GM23338 (cell line): ENCODE data around the gene ATXN7L1. TPM values are rescaled to one million over a fixed set of nuclear protein-coding genes. Genes with fewer than 3 reads are reported as not detected.

Source experiments
- ATAC-seq: fragments of 200-7000 bp; cut with Tn5 transposase; 3 replicates; pipeline ENCODE4 v1.9.1; 2020
- DNase-seq: peaks from one replicate; pipeline ENCODE4 v3.0.0-alpha.2; 2015; ENCODE audit warnings: low spot score
- H2AFZ ChIP-seq: fragments of 200-600 bp; sonication (generic); 2 replicates; pipeline ENCODE4 v1.8.0; 2016; ENCODE audit warnings: antibody characterized with exemption, mild to moderate bottlenecking, moderate library complexity
- H3F3A ChIP-seq: fragments of 200-600 bp; sonication (generic); replicated peaks from 2 replicates; pipeline ENCODE4 v1.8.0; 2017; ENCODE audit warnings: antibody characterized with exemption, mixed run types, low read depth
- H3K27ac ChIP-seq: fragments of 200-600 bp; sonication (generic); 2 replicates; pipeline ENCODE4 v1.6.1; 2016; ENCODE audit warnings: low read depth
- H3K27me3 ChIP-seq: fragments of 200-600 bp; sonication (generic); 2 replicates; pipeline ENCODE4 v1.8.0; 2016; ENCODE audit warnings: mild to moderate bottlenecking, mixed run types, moderate library complexity; ENCODE audit not compliant: insufficient read depth
- H3K36me3 ChIP-seq: fragments of 200-600 bp; sonication (generic); 2 replicates; pipeline ENCODE4 v1.8.0; 2016; ENCODE audit warnings: mild to moderate bottlenecking; ENCODE audit not compliant: insufficient read depth
- H3K4me1 ChIP-seq: fragments of 200-600 bp; sonication (generic); 2 replicates; pipeline ENCODE4 v1.8.0; 2016; ENCODE audit warnings: mild to moderate bottlenecking, moderate library complexity; ENCODE audit not compliant: insufficient read depth
- H3K4me2 ChIP-seq: fragments of 200-600 bp; sonication (generic); 2 replicates; pipeline ENCODE4 v1.7.1; 2017; ENCODE audit warnings: mixed run types
- H3K4me3 ChIP-seq: fragments of 200-600 bp; sonication (generic); 2 replicates; pipeline ENCODE4 v1.6.1; 2016; ENCODE audit warnings: mixed run types
- H3K79me2 ChIP-seq: fragments of 200-600 bp; sonication (generic); replicated peaks from 2 replicates; pipeline ENCODE4 v1.8.0; 2017; ENCODE audit warnings: mild to moderate bottlenecking; ENCODE audit not compliant: insufficient read depth
- H3K9me2 ChIP-seq: fragments of 200-600 bp; sonication (generic); 2 replicates; pipeline ENCODE4 v1.8.0; 2017; ENCODE audit not compliant: insufficient read depth
- H4K20me1 ChIP-seq: fragments of 200-600 bp; sonication (generic); replicated peaks from 2 replicates; pipeline ENCODE4 v1.8.0; 2017; ENCODE audit warnings: mild to moderate bottlenecking; ENCODE audit not compliant: insufficient read depth
- H3K27ac Mint-ChIP-seq: 2 replicates; pipeline ENCODE4 v1.8.0; 2020; ENCODE audit warnings: inconsistent platforms, mild to moderate bottlenecking, moderate library complexity, mixed read lengths
- H3K27me3 Mint-ChIP-seq: 3 replicates; pipeline ENCODE4 v1.8.0; 2022; ENCODE audit warnings: low read depth, mild to moderate bottlenecking, moderate library complexity, mixed read lengths, inconsistent platforms; ENCODE audit not compliant: insufficient read depth, poor library complexity
- H3K36me3 Mint-ChIP-seq: 3 replicates; pipeline ENCODE4 v1.8.0; 2021; ENCODE audit warnings: low read depth, mild to moderate bottlenecking, inconsistent platforms, moderate library complexity, mixed read lengths
- H3K4me1 Mint-ChIP-seq: 3 replicates; pipeline ENCODE4 v1.8.0; 2020; ENCODE audit warnings: mild to moderate bottlenecking, inconsistent platforms, mixed read lengths
- H3K4me3 Mint-ChIP-seq: 3 replicates; pipeline ENCODE4 v1.8.0; 2021; ENCODE audit warnings: moderate library complexity, mild to moderate bottlenecking, inconsistent platforms, mixed read lengths
- H3K9me3 Mint-ChIP-seq: 3 replicates; pipeline ENCODE4 v1.8.0; 2020; ENCODE audit warnings: moderate library complexity, mild to moderate bottlenecking, inconsistent platforms, mixed read lengths
- CREB1 ChIP-seq: fragments of 250-450 bp; sonication (Bioruptor Pico); IDR thresholded peaks from 2 replicates; pipeline ENCODE4 v1.5.0; 2020; ENCODE audit warnings: low read depth, mild to moderate bottlenecking, moderate library complexity
- CTCF ChIP-seq, 2 experiments: fragments of 200-600 bp in 1 of 2; sonication (generic) in 1 of 2; conservative IDR thresholded peaks; 2 replicates each; pipeline versions ENCODE4 v1.5.1 to v1.6.1; 2016 to 2017; ENCODE audit warnings: antibody characterized with exemption in 2 of 2, low read depth in 2 of 2, mild to moderate bottlenecking in 2 of 2, moderate library complexity in 1 of 2
- REST ChIP-seq: IDR thresholded peaks from one replicate; pipeline ENCODE4 v1.6.1; 2018; ENCODE audit warnings: antibody characterized with exemption; ENCODE audit not compliant: unreplicated experiment
- ZNF331 ChIP-seq: fragments of 250-450 bp; sonication (Bioruptor Pico); IDR thresholded peaks from 2 replicates; pipeline ENCODE4 v1.5.0; 2020; ENCODE audit warnings: low read depth, mild to moderate bottlenecking, moderate library complexity
- polyA plus RNA-seq: library from polyadenylated mRNA; unstranded; fragments of >200 nt; fragmentation: Nextera tagmentation; extraction: Ambion mirVana; gene quantifications from 2 replicates; pipeline ENCODE4 v1.2.1, GENCODE V29; 2016
- total RNA-seq: library from RNA; depleted of rRNA; stranded (reverse); fragments of >200 nt; shearing (Covaris generic); gene quantifications from 2 replicates; pipeline ENCODE4 v1.2.3, GENCODE V29; 2014

The ATXN7L1 gene
- total and polyA plus RNA-seq, 2 experiments from 2014 or later, result 22.8 to 29.8 TPM

DNA sequence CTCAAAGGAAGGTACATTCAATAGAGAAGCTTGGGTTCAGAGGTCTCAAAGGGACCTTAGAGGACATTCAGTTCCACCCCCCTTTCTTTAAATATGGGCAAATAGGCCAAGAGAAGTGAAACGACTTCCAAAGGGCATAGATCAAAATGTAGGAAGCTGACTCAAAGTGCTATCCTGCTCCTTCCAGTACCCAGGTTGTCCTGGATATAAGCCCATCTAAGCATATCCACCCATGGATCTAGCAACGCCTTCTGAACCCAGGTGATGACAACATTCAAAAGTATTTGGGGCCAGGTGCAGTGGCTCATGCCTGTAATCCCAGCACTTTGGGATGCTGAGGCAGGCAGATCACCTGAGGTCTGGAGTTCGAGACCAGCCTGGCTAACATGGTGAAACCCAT is 5.3 kb downstream of the ATXN7L1 start:
- 0 out of 2 replicates have a peak, but pooled peaks cover 5% of the 10 kb centered on the region for H3K9me2 ChIP-seq
- no peak overlapping the region for H3K4me2 ChIP-seq
- no peak overlapping the region for H3K27ac ChIP-seq
- Mint-ChIP-seq H3K36me3 (peaks cover 49% of the 10 kb centered on the region), H3K9me3 (no peaks in the 10 kb centered on the region), H3K27me3 (peaks cover 4% of the 10 kb centered on the region), H3K4me1 (peaks cover 17% of the 10 kb centered on the region), H3K27ac (no peak overlapping the region), H3K4me3 (no peak overlapping the region)
- no peaks in the 10 kb centered on the region for H3F3A ChIP-seq
- H3K27me3 ChIP-seq, result no peaks in the 10 kb centered on the region
- peaks cover 9% of the 10 kb centered on the region for H3K36me3 ChIP-seq
- no peak overlapping the region for H3K4me3 ChIP-seq
- H3K4me1 ChIP-seq, result peaks cover 19% of the 10 kb centered on the region
- H4K20me1 ChIP-seq, result peaks cover 5% of the 10 kb centered on the region; the same call in 1 of the 2 replicates
- ATAC-seq (no peak), DNase-seq (no peak)
- H2AFZ ChIP-seq, result no peak overlapping the region
- peaks cover 86% of the 10 kb centered on the region for H3K79me2 ChIP-seq
- TF ChIP-seq CREB1, result no peak
- no peak for TF ChIP-seq REST

DNA sequence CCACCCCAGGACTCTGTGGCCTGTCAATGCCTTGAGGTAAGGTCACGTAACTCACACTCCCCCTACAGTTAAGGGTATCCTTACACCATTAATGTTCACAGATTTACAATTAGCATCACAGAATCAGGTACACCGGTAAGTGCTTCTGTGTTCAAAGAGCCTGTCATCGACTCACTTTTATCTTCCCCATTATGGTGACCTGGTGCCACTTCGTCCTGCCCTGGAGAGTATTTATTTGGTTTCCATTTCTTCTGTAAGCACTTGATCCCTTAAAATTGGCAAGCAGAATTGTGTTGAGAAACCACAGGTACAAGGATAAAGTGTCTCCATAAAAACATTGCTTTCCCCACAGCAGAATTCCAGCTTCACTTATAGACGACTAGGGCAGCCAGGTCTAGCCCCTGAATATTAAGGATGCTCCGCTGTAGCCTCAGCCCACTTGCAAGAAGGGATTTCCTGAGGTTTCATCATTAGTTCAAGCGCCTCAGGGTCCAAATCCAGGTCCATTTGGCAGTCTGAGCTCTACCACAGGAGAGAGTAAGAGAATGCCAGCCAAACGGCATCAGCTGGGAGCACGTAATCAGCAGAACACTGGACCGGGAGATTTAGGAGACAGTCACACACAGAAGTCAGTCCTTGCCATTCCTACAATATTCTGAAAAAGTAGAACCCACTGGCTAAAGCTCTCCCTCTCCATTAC is 10.1 kb downstream of the ATXN7L1 start:
- H3K27me3 ChIP-seq, result no peaks in the 10 kb centered on the region
- Mint-ChIP-seq H3K27ac (no peak overlapping the region), H3K9me3 (no peaks in the 10 kb centered on the region), H3K36me3 (peaks cover 41% of the 10 kb centered on the region), H3K4me1 (peaks cover 35% of the 10 kb centered on the region), H3K4me3 (no peak overlapping the region), H3K27me3 (peaks cover 8% of the 10 kb centered on the region)
- no peak overlapping the region for H3K4me2 ChIP-seq
- ATAC-seq (no peak), DNase-seq (no peak)
- 0 out of 2 replicates have a peak, but pooled peaks cover 7% of the 10 kb centered on the region for H3F3A ChIP-seq
- no peak overlapping the region for H3K27ac ChIP-seq
- peaks cover 70% of the 10 kb centered on the region for H3K79me2 ChIP-seq
- peaks cover 16% of the 10 kb centered on the region for H3K4me1 ChIP-seq
- H2AFZ ChIP-seq, result no peak overlapping the region
- no peaks in the 10 kb centered on the region for H3K9me2 ChIP-seq
- H3K36me3 ChIP-seq, result no peaks in the 10 kb centered on the region
- TF ChIP-seq CTCF (conservative IDR thresholded peaks at IDR 0.05; ENCODE audit: low read depth in 2 of 2), result peak in 1 of 2 experiments; percentile 24; a peak in 1 of 4 replicates
- TF ChIP-seq ZNF331 (CRISPR knock-in tag), result no peak
- peaks cover 5% of the 10 kb centered on the region; the same call in 1 of the 2 replicates for H4K20me1 ChIP-seq
- H3K4me3 ChIP-seq, result no peak overlapping the region
